ENCODE results near the gene SETD1B. TPM values are rescaled to one million over a fixed set of nuclear protein-coding genes. Genes with fewer than 3 reads are reported as not detected.

SETD1B gene
- total and polyA plus RNA-seq, 2 of the 4 experiments (the other 2 are of a cell fraction) = 0.90 to 5.1 TPM

GRCh38 chr12:121770813-121771625 lies 32.8 kb upstream of the SETD1B start:
- H2BK120ac ChIP-seq (ENCODE audit: low read depth, low read length) = no peak overlapping the region
- DNase-seq (no peak), ATAC-seq (ENCODE audit: low read depth) (no peak)
- no peak overlapping the region for H2BK20ac ChIP-seq (ENCODE audit: low read depth, low read length)
- 79% methylated on average over 6 of the region's 25 CpGs; no CpG with 5 or more reads in 1 of the 2 experiments for WGBS, 2 experiments (ENCODE audit: extremely low coverage in 2 of 2, insufficient read length in 1 of 2)
- H3K4ac ChIP-seq (ENCODE audit: low read depth, low read length) = no peak overlapping the region
- no peak overlapping the region for H3K27ac ChIP-seq (ENCODE audit: insufficient read depth, low read length)
- H4K5ac ChIP-seq (ENCODE audit: low read depth, low read length) = no peak overlapping the region
- no peak overlapping the region for H2BK15ac ChIP-seq (ENCODE audit: low read depth, low read length)
- no peaks in the 10 kb centered on the region for H3K27me3 ChIP-seq (ENCODE audit: control insufficient read depth, insufficient read depth, low read length)
- no peak overlapping the region for H4K8ac ChIP-seq (ENCODE audit: low read depth in 2 of 2, low read length in 2 of 2)
- H2AFZ ChIP-seq (replicated peaks; ENCODE audit: low read length, poor library complexity) = no peak overlapping the region
- TF ChIP-seq MAZ (IDR thresholded peaks at IDR 0.05; ENCODE audit: borderline replicate concordance, low read depth, low read length) (no peak), SMC3 (IDR thresholded peaks at IDR 0.05; ENCODE audit: low read depth, low read length) (no peak), CEBPB (IDR thresholded peaks at IDR 0.05; ENCODE audit: low read depth, low read length) (peak; percentile 58; the same call in 1 of the 2 replicates)
- peaks cover 0 to 27% of the 10 kb centered on the region in 2 experiments; a peak in 2 of 4 replicates for H3K79me1 ChIP-seq (ENCODE audit: low read depth in 1 of 2, low read length in 2 of 2)
- H3K23ac ChIP-seq (ENCODE audit: low read depth, low read length) = no peak overlapping the region
- no peaks in the 10 kb centered on the region for H3K9me3 ChIP-seq (ENCODE audit: control insufficient read depth, insufficient read depth, low read length)
- no peak overlapping the region for H2AK5ac ChIP-seq (ENCODE audit: low read depth, low read length)
- H3K4me2 ChIP-seq (ENCODE audit: low read depth, low read length) = no peak overlapping the region
- peaks cover 15% of the 10 kb centered on the region for H3K9me1 ChIP-seq (ENCODE audit: insufficient read depth, low read length)
- peaks cover 21% of the 10 kb centered on the region for H3K4me1 ChIP-seq (ENCODE audit: control insufficient read depth, insufficient read depth, low read length)
- no TSS peak for BruUV-seq (replicated peaks)
- dilution Hi-C loops (cut with HindIII; ENCODE audit: low sequenced_read_pairs, unreplicated experiment) (no loop called here), intact Hi-C loops (cut with micrococcal nuclease) (no loop called here), in situ Hi-C loops (cut with MboI; ENCODE audit: low sequenced_read_pairs) (no loop called here)
- no peak overlapping the region for H3K4me3 ChIP-seq (ENCODE audit: insufficient read depth, low read depth, low read length)
- POLR2A ChIA-PET (ENCODE audit: unreplicated experiment) = no interaction called here
- CTCF ChIA-PET = no interaction called here
- no peak overlapping the region for H2BK5ac ChIP-seq (ENCODE audit: low read depth, low read length, poor library complexity, severe bottlenecking)
- H3K9ac ChIP-seq (ENCODE audit: low read depth, low read length) = no peak overlapping the region
- no peak overlapping the region for H4K91ac ChIP-seq (ENCODE audit: insufficient read depth, low read depth, low read length)
- no peak overlapping the region for H3K56ac ChIP-seq (ENCODE audit: extremely low read depth, insufficient read depth, low read length)
- no peak overlapping the region for H3K18ac ChIP-seq (ENCODE audit: low read depth, low read length)
- no peak overlapping the region for H3K14ac ChIP-seq (replicated peaks; ENCODE audit: low read depth, low read length)
- H2AK9ac ChIP-seq (replicated peaks; ENCODE audit: low read depth, low read length, poor library complexity) = no peak overlapping the region
- H3K36me3 ChIP-seq (ENCODE audit: control insufficient read depth, insufficient read depth, low read length) = no peaks in the 10 kb centered on the region; the same call in 1 of the 2 replicates
- H4K20me1 ChIP-seq (ENCODE audit: insufficient read depth, low read length) = peaks cover 3% of the 10 kb centered on the region; the same call in 1 of the 2 replicates

Data from IMR-90 (cell line).